H7 (cell line): ENCODE data around the gene TSGA10IP. TPM values are rescaled to one million over a fixed set of nuclear protein-coding genes. Genes with fewer than 3 reads are reported as not detected.

ENCODE experiments used
- DNase-seq: peaks from one replicate; pipeline ENCODE4 v3.0.0; 2012
- H3K27me3 ChIP-seq: 2 replicates; pipeline ENCODE4 v1.6.0; 2011; ENCODE audit warnings: mild to moderate bottlenecking, low read length; ENCODE audit not compliant: control insufficient read depth, insufficient read depth
- H3K36me3 ChIP-seq: replicated peaks from 2 replicates; pipeline ENCODE4 v1.5.1; 2011; ENCODE audit warnings: low read length; ENCODE audit not compliant: control insufficient read depth, insufficient read depth
- H3K4me3 ChIP-seq: 2 replicates; pipeline ENCODE4 v1.5.1; 2011; ENCODE audit warnings: low read depth, mild to moderate bottlenecking, control low read depth, low read length, moderate library complexity; ENCODE audit not compliant: insufficient read depth
- total RNA-seq: library from RNA; depleted of rRNA; stranded (reverse); fragments of >200 nt; shearing (Covaris generic); gene quantifications from 2 replicates; pipeline ENCODE4 v1.2.3, GENCODE V29; 2014

Gene TSGA10IP
- total RNA-seq, 1 experiment from 2014 or later = 1.7 TPM

DNA sequence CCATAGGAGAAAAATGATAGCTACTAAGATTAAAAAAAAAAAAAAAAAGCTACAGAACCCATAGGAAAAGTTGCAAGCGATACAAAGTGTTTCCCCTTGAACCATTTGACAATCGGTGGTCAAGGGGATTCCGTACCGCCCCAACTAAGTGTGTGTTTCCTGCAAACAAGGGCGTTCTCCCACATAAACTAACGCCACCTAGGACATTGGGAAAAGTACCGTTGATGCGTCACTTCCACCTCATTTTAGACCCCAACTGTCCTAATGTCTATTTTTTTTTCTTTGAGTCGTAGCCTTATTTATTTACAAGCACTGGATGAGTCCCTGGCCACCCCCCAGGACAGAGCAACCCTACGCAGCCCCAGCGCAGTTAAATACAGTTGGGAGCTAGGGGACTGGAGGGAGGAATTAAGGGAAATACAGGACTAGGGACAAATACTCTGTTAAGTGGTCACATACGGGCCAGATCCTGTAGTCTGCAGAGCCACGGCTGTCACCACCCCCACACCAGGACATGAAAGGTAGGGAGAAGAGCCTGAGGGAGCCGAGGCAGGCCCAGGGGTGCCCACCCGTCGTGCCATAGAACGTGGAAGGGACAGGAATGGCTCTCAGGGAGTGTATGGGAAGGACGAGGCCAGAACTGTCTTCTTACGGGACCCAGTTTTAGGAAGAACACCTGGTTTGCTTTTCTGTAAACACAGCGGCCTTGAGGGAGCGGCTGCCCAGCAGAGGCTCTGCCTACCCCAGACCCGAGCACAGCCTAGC is 37.7 kb downstream of the TSGA10IP start:
- 0 out of 2 replicates have a peak, but pooled peaks cover 1% of the 10 kb centered on the region for H3K36me3 ChIP-seq
- no peaks in the 10 kb centered on the region for H3K27me3 ChIP-seq
- DNase-seq = peak; percentile 42
- H3K4me3 ChIP-seq = no peak overlapping the region

- 0 out of 2 replicates have a peak, but pooled peaks cover 1% of the 10 kb centered on the region for H3K36me3 ChIP-seq
- H3K27me3 ChIP-seq = no peaks in the 10 kb centered on the region
- H3K4me3 ChIP-seq = no peak overlapping the region
- DNase-seq = no peak
These were observed 38.3 kb downstream of the TSGA10IP start for GRCh38 chr11:65983589-65983987.

GRCh38 chr11:65987336-65987735 is 42.1 kb downstream of the TSGA10IP start:
- no peaks in the 10 kb centered on the region for H3K36me3 ChIP-seq
- H3K4me3 ChIP-seq = no peak overlapping the region
- no peak for DNase-seq
- H3K27me3 ChIP-seq = no peaks in the 10 kb centered on the region

- Histone ChIP-seq H3K36me3 (no peaks in the 10 kb centered on the region), H3K4me3 (no peak overlapping the region), H3K27me3 (no peaks in the 10 kb centered on the region)
- peak; percentile 93 for DNase-seq
These were observed 43.7 kb downstream of the TSGA10IP start for GRCh38 chr11:65988791-65989592.

GRCh38 chr11:65992056-65992455 is 46.8 kb downstream of the TSGA10IP start:
- no peak for DNase-seq
- no peak overlapping the region for H3K4me3 ChIP-seq
- H3K27me3 ChIP-seq = no peaks in the 10 kb centered on the region
- H3K36me3 ChIP-seq = no peaks in the 10 kb centered on the region

DNA sequence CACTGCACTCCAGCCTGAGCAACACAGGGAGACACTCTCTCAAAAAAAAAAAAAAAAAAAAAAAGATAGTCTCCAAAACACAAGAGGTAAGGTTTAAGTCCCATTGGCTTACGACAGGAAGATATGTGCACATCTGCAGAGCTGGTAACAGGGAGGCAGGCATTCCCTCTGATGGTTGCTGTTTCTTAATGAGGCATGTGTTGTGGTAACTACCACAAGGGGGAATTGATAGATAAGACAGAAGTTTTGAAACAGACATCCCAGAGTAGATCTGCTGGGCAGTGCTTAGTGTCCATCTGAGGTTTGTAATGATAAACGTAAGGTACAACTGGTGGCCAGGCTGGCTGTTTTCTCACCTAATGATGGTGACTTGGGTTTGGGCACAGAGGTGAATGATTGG is 52.0 kb downstream of the TSGA10IP start:
- H3K36me3 ChIP-seq = peaks cover 27% of the 10 kb centered on the region
- DNase-seq = no peak

DNA sequence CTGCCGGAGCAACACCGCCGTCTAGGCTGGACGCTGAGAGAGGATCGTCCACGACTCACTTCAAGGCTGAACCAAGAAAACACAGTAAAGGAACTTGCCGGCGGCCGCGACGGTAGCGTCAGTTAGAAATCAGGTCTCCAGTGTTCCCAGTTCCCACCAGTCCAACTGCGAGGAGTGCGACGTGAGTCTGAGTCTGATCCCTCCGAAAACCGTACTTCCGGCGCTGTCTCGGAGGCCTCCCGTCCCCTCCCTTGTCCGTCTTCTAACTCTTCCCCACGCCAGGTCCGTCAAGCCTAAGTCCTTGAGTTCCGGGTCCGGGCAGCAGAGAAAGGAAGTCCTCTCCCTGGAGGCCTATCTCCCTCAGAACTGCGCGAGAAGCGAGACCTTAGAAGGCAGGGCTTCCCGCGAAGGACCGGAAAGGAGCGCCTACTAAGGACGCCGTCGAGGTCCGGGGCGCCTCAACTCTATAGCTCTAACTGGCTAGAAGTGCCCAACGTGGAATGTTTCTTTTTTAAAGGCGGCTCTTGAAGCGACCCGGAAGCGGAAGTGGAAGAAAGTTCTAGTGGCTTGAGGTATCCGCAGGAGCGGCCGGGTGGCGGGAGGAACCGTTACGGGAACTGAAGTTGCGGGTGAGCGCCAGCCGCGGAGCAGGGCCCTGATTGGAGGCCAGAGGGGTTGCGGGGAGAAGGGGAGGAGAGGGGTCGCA is 56.8 kb downstream of the TSGA10IP start, which contains the start of the genes BANF1 and EIF1AD:
TSS of gene BANF1 (plus strand) at position 562 of the 706 bp plus-strand sequence. CDS start 748 bp downstream, outside the sequence.
TSS of gene EIF1AD (minus strand) at position 216 of the 706 bp plus-strand sequence. CDS start 1,768 bp downstream, outside the sequence.
- no peaks in the 10 kb centered on the region for H3K27me3 ChIP-seq
- peak; percentile 95 for DNase-seq
- peaks cover 37% of the 10 kb centered on the region for H3K36me3 ChIP-seq
- peak within 1 kb of the TSS; percentile 69 for H3K4me3 ChIP-seq

More for the DNA sequence above, 52.0 kb downstream of the TSGA10IP start:
- Histone ChIP-seq H3K27me3 (no peaks in the 10 kb centered on the region), H3K4me3 (no peak overlapping the region)

GRCh38 chr11:66002648-66003225 is 57.5 kb downstream of the TSGA10IP start:
- Histone ChIP-seq H3K36me3 (peaks cover 32% of the 10 kb centered on the region), H3K27me3 (no peaks in the 10 kb centered on the region), H3K4me3 (peak overlapping the region; percentile 69)
- DNase-seq = no peak

DNA sequence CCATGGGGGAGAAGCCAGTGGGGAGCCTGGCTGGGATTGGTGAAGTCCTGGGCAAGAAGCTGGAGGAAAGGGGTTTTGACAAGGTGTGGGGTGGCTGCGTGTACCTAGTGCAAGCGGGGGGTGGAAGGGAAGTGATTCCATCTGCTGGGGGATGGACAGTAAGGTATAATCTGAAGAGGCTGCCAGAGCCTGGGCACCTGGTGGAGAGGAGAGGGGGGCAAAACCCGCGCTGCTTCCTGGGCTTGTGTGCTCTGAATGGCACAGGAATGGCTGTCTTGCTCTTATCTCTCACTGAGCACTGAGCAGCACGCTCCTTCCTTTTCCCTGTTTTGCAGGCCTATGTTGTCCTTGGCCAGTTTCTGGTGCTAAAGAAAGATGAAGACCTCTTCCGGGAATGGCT is 58.0 kb downstream of the TSGA10IP start:
- peak; percentile 36 for DNase-seq
- H3K4me3 ChIP-seq = peak overlapping the region; percentile 69
- H3K36me3 ChIP-seq = peaks cover 28% of the 10 kb centered on the region
- no peaks in the 10 kb centered on the region for H3K27me3 ChIP-seq

DNA sequence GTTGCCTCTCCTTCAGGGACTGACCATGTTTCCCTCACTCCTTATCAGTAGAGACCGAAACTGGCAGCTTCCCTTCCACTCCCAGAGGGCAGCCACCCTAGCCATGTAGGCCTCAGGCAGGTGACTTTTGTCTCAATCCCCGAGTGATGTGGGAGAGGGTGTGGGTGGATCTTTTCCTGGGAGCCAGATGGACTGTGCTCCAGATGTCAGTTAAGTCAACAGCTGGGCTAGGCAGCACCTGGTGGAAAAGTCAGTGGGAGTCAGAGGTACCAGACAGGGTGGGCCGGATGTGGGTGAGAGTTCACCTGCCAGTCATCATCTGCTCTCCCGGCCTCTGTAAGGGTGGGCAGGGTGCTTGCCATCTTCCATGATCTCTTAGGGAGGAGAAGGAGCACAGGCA is 58.9 kb downstream of the TSGA10IP start:
- peaks cover 21% of the 10 kb centered on the region for H3K36me3 ChIP-seq
- no peak overlapping the region for H3K4me3 ChIP-seq
- no peak for DNase-seq
- H3K27me3 ChIP-seq = no peaks in the 10 kb centered on the region

GRCh38 chr11:66006134-66006890 is 61.0 kb downstream of the TSGA10IP start:
- Histone ChIP-seq H3K4me3 (no peak overlapping the region), H3K36me3 (peaks cover 10% of the 10 kb centered on the region), H3K27me3 (no peaks in the 10 kb centered on the region)
- peak; percentile 49 for DNase-seq

GRCh38 chr11:66006891-66007176 is 61.6 kb downstream of the TSGA10IP start:
- DNase-seq = no peak
- peaks cover 10% of the 10 kb centered on the region for H3K36me3 ChIP-seq
- H3K4me3 ChIP-seq = no peak overlapping the region
- H3K27me3 ChIP-seq = no peaks in the 10 kb centered on the region; the same call in 1 of the 2 replicates

DNA sequence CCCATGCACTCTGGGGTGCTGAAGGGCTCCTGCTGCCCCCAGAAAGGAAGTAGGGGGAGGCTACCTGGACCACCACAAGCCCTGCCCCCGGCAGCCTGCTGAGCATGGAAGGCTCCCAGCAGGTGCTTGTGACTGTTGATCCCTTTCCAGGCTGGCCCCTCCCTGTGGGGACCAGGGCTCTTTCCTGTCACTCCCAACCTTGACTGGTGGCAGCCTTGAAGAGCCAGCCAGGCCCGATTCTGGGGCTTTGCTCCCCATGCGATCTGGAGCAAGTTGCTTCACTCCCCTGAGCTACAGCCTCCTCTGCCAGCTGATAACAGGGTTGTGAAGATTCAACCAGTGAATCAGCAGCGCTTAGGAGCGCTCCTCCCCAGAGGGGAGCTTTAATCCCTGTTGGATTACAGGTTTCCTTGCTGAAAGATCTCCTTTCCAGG is 61.9 kb downstream of the TSGA10IP start:
- Histone ChIP-seq H3K27me3 (no peaks in the 10 kb centered on the region; the same call in 1 of the 2 replicates), H3K4me3 (no peak overlapping the region)
- DNase-seq = peak; percentile 60

More for the DNA sequence above, 61.9 kb downstream of the TSGA10IP start:
- H3K36me3 ChIP-seq = peaks cover 10% of the 10 kb centered on the region
